VCaP (cell line): ENCODE measurements around the gene GLYATL3.

Experiments used
- H3K27ac ChIP-seq: fragments of 450-650 bp; 2 replicates; pipeline ENCODE4 v1.5.1; 2017
- TF ChIP-seq, protein P1 (sequence below): fragments of 450-650 bp; conservative IDR thresholded peaks from 2 replicates; pipeline ENCODE4 v1.5.1; 2017; ENCODE audit warnings: mild to moderate bottlenecking, moderate library complexity

The GLYATL3 gene

DNA sequence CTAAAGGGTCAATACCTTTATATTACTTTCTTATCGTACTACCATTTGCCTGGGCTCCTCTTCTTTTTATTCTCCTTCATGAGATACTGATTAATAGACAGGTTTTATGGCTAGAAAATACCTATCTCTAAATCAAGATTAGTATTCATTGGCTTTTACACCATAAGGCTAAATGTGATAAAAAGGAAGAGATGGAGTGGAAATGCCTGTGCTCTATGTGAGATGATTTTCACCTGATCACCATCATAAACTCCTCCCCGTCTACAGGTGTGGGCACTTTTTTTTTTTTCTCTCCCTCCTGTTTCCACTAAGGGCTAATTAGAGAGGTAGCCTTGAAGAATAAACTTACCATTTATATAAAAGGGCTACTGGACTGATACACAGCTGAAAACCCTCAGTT, at the start of gene GLYATL3:
TSS of gene GLYATL3 (plus strand) at position 301 of the 400 bp plus-strand sequence. CDS start 12,068 bp downstream, outside the sequence.
- H3K27ac ChIP-seq: no peak within 1 kb of the TSS
- TF ChIP-seq, protein P1, sequence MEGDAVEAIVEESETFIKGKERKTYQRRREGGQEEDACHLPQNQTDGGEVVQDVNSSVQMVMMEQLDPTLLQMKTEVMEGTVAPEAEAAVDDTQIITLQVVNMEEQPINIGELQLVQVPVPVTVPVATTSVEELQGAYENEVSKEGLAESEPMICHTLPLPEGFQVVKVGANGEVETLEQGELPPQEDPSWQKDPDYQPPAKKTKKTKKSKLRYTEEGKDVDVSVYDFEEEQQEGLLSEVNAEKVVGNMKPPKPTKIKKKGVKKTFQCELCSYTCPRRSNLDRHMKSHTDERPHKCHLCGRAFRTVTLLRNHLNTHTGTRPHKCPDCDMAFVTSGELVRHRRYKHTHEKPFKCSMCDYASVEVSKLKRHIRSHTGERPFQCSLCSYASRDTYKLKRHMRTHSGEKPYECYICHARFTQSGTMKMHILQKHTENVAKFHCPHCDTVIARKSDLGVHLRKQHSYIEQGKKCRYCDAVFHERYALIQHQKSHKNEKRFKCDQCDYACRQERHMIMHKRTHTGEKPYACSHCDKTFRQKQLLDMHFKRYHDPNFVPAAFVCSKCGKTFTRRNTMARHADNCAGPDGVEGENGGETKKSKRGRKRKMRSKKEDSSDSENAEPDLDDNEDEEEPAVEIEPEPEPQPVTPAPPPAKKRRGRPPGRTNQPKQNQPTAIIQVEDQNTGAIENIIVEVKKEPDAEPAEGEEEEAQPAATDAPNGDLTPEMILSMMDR: no peak

- TF ChIP-seq, protein P1: peak; percentile 65
- H3K27ac ChIP-seq: no peak overlapping the region
These were observed 46.5 kb upstream of the GLYATL3 start for GRCh38 chr6:49453221-49453620.

DNA sequence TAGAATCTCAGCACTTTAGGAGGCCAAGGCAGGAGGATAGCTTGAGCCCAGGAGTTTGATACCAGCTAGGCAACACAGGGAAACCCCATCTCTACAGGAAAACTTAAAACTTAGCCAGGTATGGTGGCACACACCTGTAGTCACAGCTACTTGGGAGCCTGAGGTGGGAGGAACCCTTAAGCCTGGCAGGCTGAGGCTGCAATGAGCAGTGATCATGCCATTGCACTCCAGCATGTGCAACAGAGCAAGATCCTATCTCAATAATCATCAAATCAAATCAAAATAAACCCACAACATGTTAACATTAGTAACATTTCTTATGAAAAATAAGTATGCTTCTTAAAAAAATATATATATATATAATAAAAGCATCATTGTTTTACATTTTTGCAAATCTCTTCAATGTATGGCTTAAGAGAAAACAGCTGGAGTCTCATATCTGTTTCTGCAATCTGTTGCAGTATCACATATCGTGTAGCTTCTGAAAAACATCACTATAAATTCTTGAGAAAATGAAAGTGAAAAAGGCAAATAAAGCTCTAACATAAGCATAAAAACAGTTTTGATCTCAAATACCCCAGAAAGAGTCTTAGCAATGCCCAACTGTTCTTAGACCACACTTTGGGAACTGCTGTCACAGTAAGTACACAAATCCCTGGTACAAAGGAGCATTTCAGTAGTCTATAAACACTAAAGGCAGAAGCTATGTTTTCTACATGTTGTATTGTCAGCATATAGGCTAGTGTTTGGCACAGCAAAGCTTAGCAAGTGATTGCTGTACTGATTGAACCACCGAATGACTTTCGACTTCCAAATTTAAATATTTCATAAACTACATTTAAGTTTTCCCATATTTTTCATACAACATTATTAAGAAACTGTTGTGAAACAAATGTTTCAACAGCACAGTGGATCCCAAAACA, 44.7 kb upstream of the GLYATL3 start:
- H3K27ac ChIP-seq: no peak overlapping the region
- TF ChIP-seq, protein P1: no peak

- no peak overlapping the region for H3K27ac ChIP-seq
- TF ChIP-seq, protein P1: no peak
These were observed 42.0 kb upstream of the GLYATL3 start for GRCh38 chr6:49457771-49458170.

GRCh38 chr6:49462071-49462470, 37.7 kb upstream of the GLYATL3 start:
- TF ChIP-seq, protein P1: no peak
- H3K27ac ChIP-seq: peak overlapping the region; percentile 80

DNA sequence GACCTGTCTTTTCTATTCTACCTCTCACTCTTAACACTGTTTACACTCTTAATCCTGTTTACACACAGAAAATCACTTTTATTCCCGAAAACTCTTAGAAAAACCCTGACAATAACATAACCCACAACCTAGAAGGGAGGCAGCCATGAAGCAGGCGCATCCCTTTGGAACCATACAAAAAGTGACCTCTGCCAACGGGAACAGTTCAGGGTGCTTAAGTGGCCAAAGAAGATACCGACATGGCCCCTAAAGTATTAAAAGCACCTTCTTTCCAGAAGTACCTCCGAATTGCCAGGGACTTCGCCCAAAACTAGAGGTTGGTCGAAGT, 37.2 kb upstream of the GLYATL3 start:
- TF ChIP-seq, protein P1: no peak
- H3K27ac ChIP-seq: peak overlapping the region; percentile 80

GRCh38 chr6:49462927-49463611, 36.7 kb upstream of the GLYATL3 start, which contains the start of the genes CENPQ and MMUT:
Gene CENPQ (plus strand): TSS chr6:49463370. CDS start chr6:49470177, 6,807 bp downstream.
Gene MMUT (minus strand): TSS chr6:49463253. CDS start chr6:49459466, 3,787 bp downstream.
- TF ChIP-seq, protein P1: no peak
- peak within 1 kb of the TSS; percentile 80 for H3K27ac ChIP-seq
